ENCODE results near the gene RAB3C.

The RAB3C gene

GRCh38 chr5:58887721-58888409 is 305.0 kb downstream of the RAB3C start:
- Histone ChIP-seq H3K9me3 (ENCODE audit: severe bottlenecking) (peaks cover 5% of the 10 kb centered on the region), H3K4me1 (ENCODE audit: insufficient read depth, poor library complexity, severe bottlenecking) (peaks cover 13% of the 10 kb centered on the region), H3K4me3 (ENCODE audit: severe bottlenecking) (no peak overlapping the region), H3K36me3 (ENCODE audit: low read depth) (no peaks in the 10 kb centered on the region), H3K27ac (ENCODE audit: poor library complexity, severe bottlenecking) (no peak overlapping the region), H3K27me3 (ENCODE audit: insufficient read depth, poor library complexity, severe bottlenecking) (no peaks in the 10 kb centered on the region)
- no peak for TF ChIP-seq CTCF (IDR thresholded peaks at IDR 0.05; ENCODE audit: poor library complexity, severe bottlenecking)
- DNase-seq (ENCODE audit: low spot score) (no peak), ATAC-seq (ENCODE audit: low read depth) (no peak)

- Histone ChIP-seq H3K4me3 (ENCODE audit: severe bottlenecking) (no peak overlapping the region), H3K27me3 (ENCODE audit: insufficient read depth, poor library complexity, severe bottlenecking) (no peaks in the 10 kb centered on the region), H3K4me1 (ENCODE audit: insufficient read depth, poor library complexity, severe bottlenecking) (peaks cover 13% of the 10 kb centered on the region), H3K27ac (ENCODE audit: poor library complexity, severe bottlenecking) (peak overlapping the region; percentile 81), H3K9me3 (ENCODE audit: severe bottlenecking) (no peaks in the 10 kb centered on the region), H3K36me3 (ENCODE audit: low read depth) (no peaks in the 10 kb centered on the region)
- no peak for TF ChIP-seq CTCF (IDR thresholded peaks at IDR 0.05; ENCODE audit: poor library complexity, severe bottlenecking)
- DNase-seq (ENCODE audit: low spot score) (no peak), ATAC-seq (ENCODE audit: low read depth) (no peak)
Observed at GRCh38 chr5:58890265-58890664, 307.4 kb downstream of the RAB3C start.

- Histone ChIP-seq H3K36me3 (ENCODE audit: low read depth) (no peaks in the 10 kb centered on the region), H3K27ac (ENCODE audit: poor library complexity, severe bottlenecking) (peak overlapping the region; percentile 81), H3K9me3 (ENCODE audit: severe bottlenecking) (no peaks in the 10 kb centered on the region), H3K27me3 (ENCODE audit: insufficient read depth, poor library complexity, severe bottlenecking) (no peaks in the 10 kb centered on the region), H3K4me1 (ENCODE audit: insufficient read depth, poor library complexity, severe bottlenecking) (peaks cover 13% of the 10 kb centered on the region), H3K4me3 (ENCODE audit: severe bottlenecking) (no peak overlapping the region)
- TF ChIP-seq CTCF (IDR thresholded peaks at IDR 0.05; ENCODE audit: poor library complexity, severe bottlenecking): no peak
- ATAC-seq (ENCODE audit: low read depth): no peak
- DNase-seq (ENCODE audit: low spot score): no peak
Observed at GRCh38 chr5:58890701-58891085, 307.8 kb downstream of the RAB3C start.

GRCh38 chr5:58891086-58891970 is 308.5 kb downstream of the RAB3C start:
- ATAC-seq (ENCODE audit: low read depth) (peak; percentile 79), DNase-seq (ENCODE audit: low spot score) (peak; percentile 86)
- Histone ChIP-seq H3K4me3 (ENCODE audit: severe bottlenecking) (peak overlapping the region; percentile 5), H3K27me3 (ENCODE audit: insufficient read depth, poor library complexity, severe bottlenecking) (no peaks in the 10 kb centered on the region), H3K36me3 (ENCODE audit: low read depth) (no peaks in the 10 kb centered on the region), H3K4me1 (ENCODE audit: insufficient read depth, poor library complexity, severe bottlenecking) (peaks cover 13% of the 10 kb centered on the region), H3K9me3 (ENCODE audit: severe bottlenecking) (no peaks in the 10 kb centered on the region), H3K27ac (ENCODE audit: poor library complexity, severe bottlenecking) (peak overlapping the region; percentile 81)
- TF ChIP-seq CTCF (IDR thresholded peaks at IDR 0.05; ENCODE audit: poor library complexity, severe bottlenecking): peak; percentile 97
